ENCODE measurements around the gene OLIG1.

GRCh38 chr21:33112681-33113080 lies 42.7 kb downstream of the OLIG1 start:
- no peak for TF ChIP-seq CTCF (IDR thresholded peaks at IDR 0.05; ENCODE audit: low read depth, low read length)
- TF ChIP-seq EZH2phosphoT487 (IDR thresholded peaks at IDR 0.05; ENCODE audit: low read depth) = no peak
